ENCODE results near the gene TRMT1L.

Gene TRMT1L

DNA sequence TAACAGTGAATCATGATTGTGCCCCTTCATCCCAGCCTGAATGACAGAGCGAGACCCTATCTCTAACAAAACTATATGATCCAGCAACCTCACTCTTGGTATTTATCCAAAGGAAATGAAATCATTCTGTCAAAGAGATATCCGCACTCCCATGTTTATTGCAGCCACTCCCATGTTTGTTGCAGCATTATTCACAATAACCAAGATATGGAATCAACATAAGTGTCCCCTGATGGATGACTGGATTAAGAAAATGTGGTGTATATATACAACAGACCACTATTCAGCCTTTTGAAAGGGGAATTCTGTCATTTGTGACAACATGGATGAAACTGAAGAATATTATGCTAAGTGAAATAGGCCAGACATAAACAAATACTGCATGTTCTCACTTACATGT, 44.4 kb downstream of the TRMT1L start:
- no peak for DNase-seq

DNA sequence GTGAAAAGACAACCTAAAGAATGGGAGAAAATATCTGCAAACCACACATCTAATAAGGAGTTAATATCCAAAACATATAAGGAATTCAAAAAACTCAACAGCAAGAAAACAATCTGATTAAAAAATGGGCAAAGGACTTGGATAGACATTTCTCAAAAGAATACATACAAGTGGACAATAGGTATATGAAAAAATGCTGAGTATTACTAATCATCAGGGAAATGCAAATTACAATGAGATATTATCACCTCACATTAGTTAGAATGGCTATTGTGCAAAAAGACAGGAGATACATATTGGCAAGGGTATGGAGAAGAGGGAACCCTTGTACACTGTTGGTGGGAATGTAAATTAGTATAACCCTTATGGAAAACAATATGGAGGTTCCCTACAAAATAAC, 44.9 kb downstream of the TRMT1L start:
- no peak for DNase-seq

DNA sequence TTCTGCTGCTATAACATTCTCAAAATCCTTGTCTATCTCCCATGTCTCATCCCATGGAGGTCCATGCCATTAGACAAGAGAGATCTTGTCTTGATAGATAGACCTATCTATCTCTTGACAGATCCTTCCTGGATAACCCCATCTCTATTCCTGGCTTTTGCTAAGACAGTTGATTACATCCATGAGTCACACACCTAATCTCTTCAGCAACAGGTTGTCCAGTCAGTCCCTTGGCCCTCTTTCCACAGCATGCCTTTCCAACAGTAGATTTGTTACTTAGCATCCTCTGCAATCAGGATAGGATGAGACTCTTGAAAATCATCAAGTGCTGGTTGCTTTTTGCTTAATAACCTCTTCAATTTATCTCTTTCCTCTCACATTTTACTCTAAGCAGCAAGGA, 46.6 kb downstream of the TRMT1L start:
- DNase-seq = no peak

DNA sequence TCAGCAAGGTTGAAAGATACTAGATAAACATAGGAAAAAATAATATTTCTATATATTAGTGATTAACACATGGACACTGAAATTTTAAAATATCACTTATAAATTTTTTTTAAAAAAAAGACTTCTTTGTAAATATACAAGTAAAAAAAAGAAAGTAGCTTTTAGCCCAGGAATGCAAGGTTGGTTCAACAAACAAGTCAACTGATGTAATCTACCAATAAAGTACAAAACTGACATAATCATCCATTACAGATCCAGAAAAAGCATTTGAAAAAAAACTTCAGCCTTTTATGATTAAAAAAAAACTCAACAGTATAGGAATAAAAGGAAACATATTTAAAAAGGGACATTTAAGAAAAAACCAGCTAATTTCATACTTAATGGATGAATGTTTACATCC, 48.4 kb downstream of the TRMT1L start:
- DNase-seq = no peak

DNA sequence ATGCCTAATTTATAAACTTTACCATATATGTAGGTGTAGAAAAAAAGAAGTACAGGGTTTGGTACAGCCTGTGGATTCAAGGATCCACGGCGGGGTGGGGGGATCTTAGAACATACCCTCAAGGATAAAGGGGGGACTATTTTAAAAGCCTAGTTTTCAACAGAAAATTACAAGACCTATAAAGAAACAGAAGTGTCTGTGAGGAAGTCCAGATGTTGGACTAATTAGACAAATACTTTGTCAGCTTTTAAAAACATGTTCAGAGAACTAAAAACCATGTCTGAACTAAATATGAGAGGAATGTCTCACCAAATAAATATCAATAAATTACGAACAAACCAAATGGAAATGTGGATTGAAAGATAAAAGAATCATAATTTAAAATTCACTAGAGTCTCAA, 51.6 kb downstream of the TRMT1L start:
- no peak for DNase-seq

DNA sequence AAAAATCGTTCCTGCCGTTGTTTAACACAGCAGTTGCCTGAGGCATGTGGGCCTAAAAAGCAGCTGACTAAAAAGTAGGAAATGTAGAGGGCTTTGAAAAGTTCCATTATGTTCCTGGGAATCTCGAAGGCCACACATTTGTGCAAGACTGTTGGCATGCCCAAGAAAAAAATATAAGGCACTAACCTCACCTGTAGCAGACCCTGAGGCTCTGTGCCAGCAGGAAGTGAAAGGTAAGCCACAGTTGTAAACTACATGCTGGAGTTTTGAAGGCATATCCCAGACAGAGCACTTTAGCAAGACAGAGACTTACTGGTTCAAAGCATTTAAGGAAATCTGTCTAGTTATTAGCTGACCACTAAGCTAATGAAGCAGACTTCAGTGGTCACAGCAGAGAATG, 52.7 kb downstream of the TRMT1L start:
- no peak for DNase-seq

DNA sequence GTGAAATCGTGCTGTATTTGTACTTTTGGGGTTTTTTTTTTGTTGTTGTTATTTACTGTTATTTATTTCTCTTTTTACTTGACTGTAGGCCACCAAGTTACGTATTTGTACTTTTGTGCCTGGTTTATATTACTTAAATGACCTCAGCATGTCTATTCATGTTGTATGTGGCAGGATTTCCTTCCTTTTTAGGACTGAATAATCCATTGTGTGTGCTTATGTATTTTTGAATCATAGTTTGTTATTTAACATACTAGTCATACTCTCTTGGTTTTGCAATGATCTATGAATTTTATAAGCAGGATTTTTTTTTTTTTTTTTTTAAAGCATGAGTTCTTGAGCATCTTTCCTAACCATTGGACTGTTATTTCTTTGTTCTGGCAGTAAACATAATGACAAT, 60.2 kb downstream of the TRMT1L start:
- DNase-seq = no peak

DNA sequence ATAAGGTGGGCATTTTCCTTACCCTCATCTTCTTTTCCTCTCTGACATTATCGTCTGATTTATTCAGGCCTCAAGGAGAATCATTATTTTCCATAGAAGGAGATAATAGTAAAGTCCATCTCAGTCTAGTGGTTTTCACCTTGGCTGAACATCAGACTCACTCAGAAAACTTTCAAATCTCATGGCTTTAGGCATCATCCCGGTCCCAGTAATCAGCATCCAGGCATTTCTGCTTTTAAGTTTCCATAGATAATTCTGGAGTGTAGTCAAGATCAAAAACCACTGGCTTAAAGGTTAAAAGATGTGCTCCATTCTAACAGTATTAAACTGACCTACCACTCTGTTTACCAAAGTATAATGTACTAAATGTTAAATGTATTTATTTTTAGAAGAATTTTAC, 62.0 kb downstream of the TRMT1L start:
- no peak for DNase-seq

DNA sequence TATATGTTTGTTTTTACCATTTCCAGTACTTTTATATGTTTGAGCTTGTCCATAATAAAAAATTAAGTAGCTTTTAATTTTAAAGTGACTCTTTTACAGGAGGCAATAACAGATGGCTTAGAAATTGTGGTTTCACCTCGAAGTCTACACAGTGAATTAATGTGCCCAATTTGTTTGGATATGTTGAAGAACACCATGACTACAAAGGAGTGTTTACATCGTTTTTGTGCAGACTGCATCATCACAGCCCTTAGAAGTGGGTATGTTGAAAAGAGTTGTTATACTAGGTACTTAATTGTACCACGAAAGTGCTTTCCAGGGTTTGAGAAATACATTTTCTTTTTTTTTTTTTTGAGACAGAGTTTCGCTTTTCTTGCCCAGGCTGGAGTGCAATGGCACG, 65.3 kb downstream of the TRMT1L start:
- no peak for DNase-seq

DNA sequence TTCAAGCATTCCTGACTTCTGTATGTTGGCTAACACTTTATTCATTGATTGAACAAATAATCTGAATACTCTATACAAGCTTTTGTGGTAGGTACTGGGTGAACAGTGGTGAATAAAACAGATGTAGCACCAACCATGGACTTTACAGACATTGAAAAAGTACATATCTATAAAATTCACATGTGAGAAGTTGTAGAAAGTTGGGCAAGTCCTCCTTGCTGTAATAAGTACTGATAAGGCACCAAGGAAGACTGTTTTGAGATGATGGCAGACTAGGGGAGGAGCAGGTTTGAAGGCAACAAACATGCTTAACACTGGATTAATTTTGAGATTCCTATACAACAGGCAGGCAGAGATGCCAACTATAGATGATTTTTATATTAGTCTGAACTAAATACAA, 69.0 kb downstream of the TRMT1L start:
- DNase-seq = no peak

DNA sequence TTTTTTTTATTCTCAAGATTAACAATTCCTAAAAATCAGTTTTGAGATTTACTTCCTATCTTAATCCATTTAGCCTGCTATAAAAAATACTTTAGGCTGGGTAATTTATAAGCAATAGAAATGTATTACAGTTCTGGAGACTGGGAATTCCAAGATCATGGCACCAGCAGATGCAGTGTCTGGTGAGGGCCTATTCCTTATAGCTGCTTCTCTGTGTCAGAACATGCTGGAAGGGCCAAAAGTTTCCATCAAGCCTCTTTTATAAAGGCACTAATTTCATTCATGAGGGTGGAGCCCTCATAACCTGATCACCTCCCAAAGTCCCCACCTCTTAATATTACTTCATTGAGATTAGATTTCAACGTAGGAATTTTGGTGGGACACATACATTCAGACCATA, 69.7 kb downstream of the TRMT1L start:
- no peak for DNase-seq

DNA sequence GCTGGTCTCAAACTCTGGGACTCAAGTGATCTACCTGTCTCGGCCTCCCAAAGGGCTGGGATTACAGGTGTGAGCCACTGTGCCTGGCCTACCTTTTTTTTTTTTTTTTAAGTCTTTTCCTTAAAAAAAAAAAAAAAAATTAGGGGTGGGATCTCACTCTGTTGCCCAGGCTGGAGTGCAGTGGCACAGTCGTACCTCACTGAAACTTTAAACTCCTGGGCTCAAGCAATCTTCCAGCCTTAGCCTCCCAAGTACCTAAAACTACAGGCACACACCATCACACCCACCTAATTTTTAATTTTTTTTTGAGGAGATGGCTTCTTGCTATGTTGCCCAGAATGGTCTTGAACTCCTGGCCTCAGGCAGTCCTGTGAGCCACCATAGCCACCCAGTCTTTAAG, 72.9 kb downstream of the TRMT1L start:
- DNase-seq = no peak

DNA sequence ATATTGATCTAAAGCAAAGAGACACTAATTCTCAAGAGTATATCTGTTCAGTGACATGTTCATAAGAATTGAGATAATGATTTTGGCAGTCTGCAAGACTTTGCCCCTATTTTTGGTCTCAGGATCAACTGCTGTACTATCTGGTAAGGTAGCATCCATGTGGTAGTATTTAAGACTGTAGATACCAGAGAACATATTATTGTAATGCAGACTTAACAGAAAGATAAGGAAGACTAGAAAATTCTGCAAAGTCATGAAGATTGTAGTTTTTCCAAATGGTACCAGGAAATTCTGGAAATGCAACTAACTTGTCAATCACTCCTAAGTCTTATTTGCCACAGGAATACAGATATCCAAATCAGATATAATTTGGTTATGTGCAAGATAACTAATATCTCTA, 76.3 kb downstream of the TRMT1L start:
- no peak for DNase-seq

DNA sequence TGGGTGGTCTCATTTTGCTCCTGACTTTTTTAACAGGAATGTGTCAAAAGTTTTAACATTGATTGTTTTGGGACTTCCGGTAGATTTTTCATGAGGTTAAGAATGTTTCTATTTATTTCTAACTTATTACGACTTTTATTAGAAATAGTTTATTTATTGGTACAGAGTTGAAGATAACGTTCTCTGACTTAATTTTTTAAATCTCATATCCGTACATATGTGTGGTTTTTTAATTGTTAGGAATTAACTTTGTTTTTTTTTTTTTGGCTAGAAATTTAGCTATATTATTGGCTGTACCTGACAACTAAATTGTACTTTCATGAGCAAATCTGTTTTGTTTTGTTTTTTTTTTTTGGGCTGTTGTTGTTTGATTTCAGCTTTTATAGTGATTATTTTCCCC, 79.4 kb downstream of the TRMT1L start:
- DNase-seq = no peak

DNA sequence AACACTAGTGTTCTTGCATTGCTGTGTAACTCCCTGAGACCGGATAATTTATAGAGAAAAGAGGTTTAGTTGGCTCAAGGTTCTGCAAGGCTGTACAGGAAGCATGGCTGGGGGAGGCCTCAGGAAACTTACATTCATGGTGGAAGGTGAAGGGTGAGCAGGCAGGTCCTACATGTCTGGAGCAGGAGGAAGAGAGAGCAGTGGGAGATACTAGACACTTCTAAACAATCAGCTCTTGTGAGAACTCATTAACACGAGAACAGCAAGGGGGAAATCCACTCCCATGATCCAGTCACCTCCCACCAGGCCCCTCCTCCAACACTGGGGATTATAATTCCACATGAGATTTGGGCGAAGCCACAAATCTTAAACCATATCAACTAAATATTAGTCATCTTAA, 81.3 kb downstream of the TRMT1L start:
- no peak for DNase-seq

DNA sequence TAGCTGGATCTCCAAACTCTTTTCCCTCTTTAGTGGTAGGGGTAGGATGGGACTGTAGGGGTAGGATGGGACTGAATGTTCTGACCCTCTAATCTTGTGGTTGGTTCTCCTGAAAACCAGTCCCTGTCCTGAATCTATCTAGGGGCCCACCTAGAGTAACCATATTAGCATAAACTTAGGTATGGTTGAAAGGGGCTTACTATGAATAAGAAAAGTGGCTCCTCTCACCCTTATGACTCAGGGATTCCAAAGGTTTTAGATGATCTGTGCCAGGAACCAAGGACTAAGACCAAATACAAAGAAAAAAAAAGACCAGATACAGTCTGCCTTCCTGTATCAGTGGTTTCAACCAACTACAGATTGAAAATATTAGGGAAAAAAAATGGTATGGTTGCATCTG, 82.4 kb downstream of the TRMT1L start:
- no peak for DNase-seq

DNA sequence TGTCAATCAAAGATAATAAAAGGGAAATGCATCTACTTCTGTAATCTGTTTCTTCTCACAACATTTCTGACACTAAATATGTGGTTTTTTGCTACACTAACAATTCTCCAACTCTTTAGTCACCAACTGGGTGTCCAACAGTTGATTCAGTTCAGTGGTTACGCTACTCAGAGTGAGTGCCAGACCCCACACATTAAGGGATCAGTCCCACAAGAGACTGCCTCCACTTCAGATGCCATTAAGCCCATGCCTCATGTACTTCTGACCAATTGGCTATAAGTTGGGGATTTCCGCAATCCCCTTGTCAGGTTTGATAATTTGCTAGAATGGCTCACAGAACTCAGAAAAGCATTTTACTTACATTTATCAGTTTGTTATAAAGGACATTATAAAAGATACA, 83.0 kb downstream of the TRMT1L start:
- DNase-seq = no peak

DNA sequence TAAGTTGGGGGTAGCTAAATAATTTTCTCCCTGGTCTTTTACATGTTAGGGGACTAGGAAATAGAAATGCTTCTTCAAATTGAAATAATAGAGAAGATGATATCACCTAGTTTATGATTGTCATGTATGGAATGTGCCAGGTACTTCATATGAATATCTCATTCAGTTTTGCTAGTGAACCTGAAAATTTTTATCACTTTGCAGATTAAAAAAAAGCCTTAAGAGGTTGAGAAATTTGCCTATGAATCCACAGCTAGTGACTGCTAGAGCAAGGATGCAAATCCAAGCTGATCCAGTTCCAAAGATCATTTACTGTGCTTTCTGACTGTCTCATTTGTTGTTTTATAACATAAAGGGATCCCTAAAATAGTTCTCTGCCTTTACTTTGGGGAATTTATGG, 86.7 kb downstream of the TRMT1L start:
- DNase-seq = no peak

DNA sequence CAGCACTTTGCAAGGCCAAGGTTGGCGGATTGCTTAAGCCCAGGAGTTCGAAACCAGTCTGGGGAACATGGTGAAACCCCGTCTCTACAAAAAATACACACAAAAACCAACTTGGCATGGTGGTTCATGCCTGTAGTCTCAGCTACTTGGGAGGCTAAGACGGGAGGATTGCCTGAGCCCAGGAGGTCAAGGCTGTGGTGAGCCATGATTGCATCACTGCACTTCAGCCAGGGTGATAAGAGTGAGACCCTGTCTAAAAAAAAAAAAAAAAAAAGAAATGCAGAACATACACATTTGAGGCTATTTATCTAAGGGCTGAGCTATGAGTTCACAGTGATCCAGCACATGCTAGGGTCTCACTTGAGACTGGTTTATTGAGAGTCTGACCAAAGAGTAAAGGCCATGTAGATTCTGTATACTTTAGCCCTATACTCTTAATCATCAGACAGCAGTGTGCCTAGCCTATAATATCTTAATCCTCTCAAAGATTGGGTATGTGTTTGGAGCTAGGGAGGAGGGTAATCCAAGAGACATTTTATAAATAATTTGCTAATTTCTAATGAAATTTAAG, 87.5 kb downstream of the TRMT1L start:
- no peak for DNase-seq

DNA sequence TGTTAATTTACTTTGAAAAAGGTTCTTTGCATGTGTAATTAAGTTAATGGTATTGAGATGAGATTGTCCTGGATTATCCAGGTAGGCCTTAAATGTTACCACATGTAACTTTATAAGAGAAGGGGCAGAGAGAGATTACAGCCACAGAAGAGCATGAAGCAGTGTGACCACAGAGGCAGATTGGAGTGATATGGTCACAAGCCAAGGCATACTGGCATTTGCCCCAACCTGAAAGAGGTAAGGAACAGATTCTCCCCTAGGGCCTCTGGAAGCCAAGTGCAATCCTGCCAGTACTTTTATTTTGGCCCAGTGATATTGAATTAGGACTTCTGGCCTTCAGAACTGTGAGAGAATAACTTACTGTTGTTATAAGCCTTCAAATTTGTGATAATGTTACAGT, 88.4 kb downstream of the TRMT1L start:
- DNase-seq = no peak
